Midbrain (tissue), 1 donor: ENCODE measurements around the gene AGRN.

Experiments used
- DNase-seq: peaks from one replicate; lab custom pipeline; 2025; lab: John Stamatoyannopoulos, UW

The AGRN gene

GRCh38 chr1:1038694-1039093 is 18.8 kb downstream of the AGRN start:
- no peak for DNase-seq

- no peak for DNase-seq
Observed at GRCh38 chr1:1039145-1039910, 19.4 kb downstream of the AGRN start.

GRCh38 chr1:1040004-1040991 is 20.4 kb downstream of the AGRN start:
- peak; percentile 78 for DNase-seq

GRCh38 chr1:1041092-1041523 is 21.2 kb downstream of the AGRN start:
- no peak for DNase-seq

GRCh38 chr1:1041873-1042272 is 22.0 kb downstream of the AGRN start:
- no peak for DNase-seq

- no peak for DNase-seq
Observed at GRCh38 chr1:1042835-1043234, 22.9 kb downstream of the AGRN start.

- DNase-seq, result no peak
Observed at GRCh38 chr1:1043411-1043810, 23.5 kb downstream of the AGRN start.

- no peak for DNase-seq
Observed at GRCh38 chr1:1043921-1044320, 24.0 kb downstream of the AGRN start.

- DNase-seq, result no peak
Observed at GRCh38 chr1:1044455-1045078, 24.6 kb downstream of the AGRN start.

- DNase-seq, result no peak
Observed at GRCh38 chr1:1045129-1045528, 25.2 kb downstream of the AGRN start.

- no peak for DNase-seq
Observed at GRCh38 chr1:1046243-1046642, 26.3 kb downstream of the AGRN start.

- DNase-seq, result no peak
Observed at GRCh38 chr1:1046767-1047166, 26.8 kb downstream of the AGRN start.

- no peak for DNase-seq
Observed at GRCh38 chr1:1047407-1047806, 27.5 kb downstream of the AGRN start.

- no peak for DNase-seq
Observed at GRCh38 chr1:1047963-1048362, 28.0 kb downstream of the AGRN start.

GRCh38 chr1:1048765-1049164 is 28.8 kb downstream of the AGRN start:
- DNase-seq, result no peak

- DNase-seq, result no peak
Observed at GRCh38 chr1:1049318-1050165, 29.6 kb downstream of the AGRN start.

GRCh38 chr1:1050577-1051052 is 30.7 kb downstream of the AGRN start:
- no peak for DNase-seq

- DNase-seq, result no peak
Observed at GRCh38 chr1:1051127-1051810, 31.3 kb downstream of the AGRN start.

- DNase-seq, result no peak
Observed at GRCh38 chr1:1052003-1052840, 32.3 kb downstream of the AGRN start.

GRCh38 chr1:1053022-1053421 is 33.1 kb downstream of the AGRN start:
- no peak for DNase-seq
